ENCODE data around the gene G3BP1. TPM values are rescaled to one million over a fixed set of nuclear protein-coding genes. Genes with fewer than 3 reads are reported as not detected.

G3BP1 gene
- total RNA-seq, 5 donors from 2014 or later (not counting 1 experiment from before 2014, with no cell fraction given), result 109 to 185 (median 170) TPM

- Histone ChIP-seq H3K4me3 (ENCODE audit: control insufficient read depth in 1 of 2, extremely low read depth in 1 of 2, low read length in 1 of 2) (no peak overlapping the region), H3K27ac (ENCODE audit: low read length) (no peak overlapping the region), H3K9me3 (no peaks in the 10 kb centered on the region), H3K27me3 (replicated peaks in 1 of 2; ENCODE audit: control insufficient read depth in 2 of 2, extremely low read depth in 1 of 2, insufficient read depth in 2 of 2, low read length in 1 of 2) (no peaks in the 10 kb centered on the region), H3K36me3 (ENCODE audit: control insufficient read depth in 2 of 2, extremely low read depth in 1 of 2, insufficient read depth in 1 of 2, low read length in 1 of 2) (peaks cover 7 to 16% of the 10 kb centered on the region in 2 donors), H3K4me1 (ENCODE audit: control insufficient read depth in 1 of 2, extremely low read depth in 1 of 2, insufficient read depth in 2 of 2, low read length in 2 of 2) (no peaks in the 10 kb centered on the region)
- Mint-ChIP-seq H3K9me3 (peaks cover 0 to 12% (median 12%) of the 10 kb centered on the region in 3 donors), H3K4me3 (no peak overlapping the region), H3K4me1 (no peaks in the 10 kb centered on the region), H3K27me3 (no peaks in the 10 kb centered on the region), H3K27ac (no peak overlapping the region), H3K36me3 (peaks cover 48% of the 10 kb centered on the region)
- WGBS (ENCODE audit: insufficient coverage), result 95% methylated on average over 3 of the region's 3 CpGs
- ChIA-PET POLR2A (no interaction called here), CTCF (no interaction called here)
- ATAC-seq (replicated peaks in 1 of 4) (no peak), DNase-seq (no peak)
Measured at GRCh38 chr5:151734064-151734408, 37.7 kb upstream of the G3BP1 start.

- Mint-ChIP-seq H3K9me3 (no peaks in the 10 kb centered on the region), H3K27ac (no peak overlapping the region), H3K4me3 (no peak overlapping the region), H3K36me3 (peaks cover 36% of the 10 kb centered on the region), H3K4me1 (peaks cover 5 to 8% (median 7%) of the 10 kb centered on the region in 3 donors), H3K27me3 (no peaks in the 10 kb centered on the region)
- H3K36me3 ChIP-seq (ENCODE audit: control insufficient read depth in 2 of 2, extremely low read depth in 1 of 2, insufficient read depth in 1 of 2, low read length in 1 of 2), result peaks cover 7 to 16% of the 10 kb centered on the region in 2 donors
- H3K4me1 ChIP-seq (ENCODE audit: control insufficient read depth in 1 of 2, extremely low read depth in 1 of 2, insufficient read depth in 2 of 2, low read length in 2 of 2), result peaks cover 0 to 5% of the 10 kb centered on the region in 2 experiments
- no peaks in the 10 kb centered on the region for H3K27me3 ChIP-seq (replicated peaks in 1 of 2; ENCODE audit: control insufficient read depth in 2 of 2, extremely low read depth in 1 of 2, insufficient read depth in 2 of 2, low read length in 1 of 2)
- no peak overlapping the region for H3K4me3 ChIP-seq (ENCODE audit: control insufficient read depth in 1 of 2, extremely low read depth in 1 of 2, low read length in 1 of 2)
- no peak overlapping the region for H3K27ac ChIP-seq (ENCODE audit: low read length)
- DNase-seq, result no peak
- CTCF ChIA-PET, result no interaction called here
- H3K9me3 ChIP-seq, result no peaks in the 10 kb centered on the region
- ATAC-seq (replicated peaks in 1 of 4), result no peak
- POLR2A ChIA-PET, result interaction anchor here in 1 of 2 donors (0.6 kb wide), 1 partner anchor 47 kb away, joined by 3 read pairs; no protein-coding TSS in a partner anchor
- no CpG with 5 or more reads among the region's 1 CpG for WGBS (ENCODE audit: insufficient coverage)
Measured at GRCh38 chr5:151735646-151736045, 36.1 kb upstream of the G3BP1 start.

GRCh38 chr5:151737431-151737830, 34.3 kb upstream of the G3BP1 start:
- Mint-ChIP-seq H3K27ac (no peak overlapping the region), H3K4me3 (no peak overlapping the region), H3K9me3 (no peaks in the 10 kb centered on the region), H3K27me3 (no peaks in the 10 kb centered on the region), H3K36me3 (peaks cover 37% of the 10 kb centered on the region), H3K4me1 (peaks cover 10 to 11% (median 11%) of the 10 kb centered on the region in 3 donors)
- no peak overlapping the region for H3K4me3 ChIP-seq (ENCODE audit: control insufficient read depth in 1 of 2, extremely low read depth in 1 of 2, low read length in 1 of 2)
- POLR2A ChIA-PET, result no interaction called here
- DNase-seq (no peak), ATAC-seq (replicated peaks in 1 of 4) (no peak)
- H3K27ac ChIP-seq (ENCODE audit: low read length), result no peak overlapping the region
- H3K36me3 ChIP-seq (ENCODE audit: control insufficient read depth in 2 of 2, extremely low read depth in 1 of 2, insufficient read depth in 1 of 2, low read length in 1 of 2), result peaks cover 7 to 16% of the 10 kb centered on the region in 2 donors
- no peaks in the 10 kb centered on the region for H3K9me3 ChIP-seq
- H3K4me1 ChIP-seq (ENCODE audit: control insufficient read depth in 1 of 2, extremely low read depth in 1 of 2, insufficient read depth in 2 of 2, low read length in 2 of 2), result peaks cover 0 to 7% of the 10 kb centered on the region in 2 experiments
- 94% methylated on average over 2 of the region's 3 CpGs for WGBS (ENCODE audit: insufficient coverage)
- CTCF ChIA-PET, result interaction anchor here in 1 of 2 donors (1.4 to 1.6 kb wide), 2 partner anchors 12 to 23 kb away, joined by 3 to 5 read pairs; no protein-coding TSS in a partner anchor
- H3K27me3 ChIP-seq (replicated peaks in 1 of 2; ENCODE audit: control insufficient read depth in 2 of 2, extremely low read depth in 1 of 2, insufficient read depth in 2 of 2, low read length in 1 of 2), result no peaks in the 10 kb centered on the region

GRCh38 chr5:151738125-151738848, 33.5 kb upstream of the G3BP1 start:
- ATAC-seq (replicated peaks in 1 of 4) (no peak), DNase-seq (no peak)
- Histone ChIP-seq H3K4me1 (ENCODE audit: control insufficient read depth in 1 of 2, extremely low read depth in 1 of 2, insufficient read depth in 2 of 2, low read length in 2 of 2) (peaks cover 0 to 7% of the 10 kb centered on the region in 2 experiments), H3K27me3 (replicated peaks in 1 of 2; ENCODE audit: control insufficient read depth in 2 of 2, extremely low read depth in 1 of 2, insufficient read depth in 2 of 2, low read length in 1 of 2) (no peaks in the 10 kb centered on the region), H3K36me3 (ENCODE audit: control insufficient read depth in 2 of 2, extremely low read depth in 1 of 2, insufficient read depth in 1 of 2, low read length in 1 of 2) (peaks cover 9 to 20% of the 10 kb centered on the region in 2 donors), H3K9me3 (no peaks in the 10 kb centered on the region), H3K4me3 (ENCODE audit: control insufficient read depth in 1 of 2, extremely low read depth in 1 of 2, low read length in 1 of 2) (no peak overlapping the region), H3K27ac (ENCODE audit: low read length) (no peak overlapping the region)
- Mint-ChIP-seq H3K9me3 (no peaks in the 10 kb centered on the region), H3K27me3 (no peaks in the 10 kb centered on the region), H3K27ac (no peak overlapping the region), H3K4me1 (peaks cover 11 to 14% (median 13%) of the 10 kb centered on the region in 3 donors), H3K36me3 (peaks cover 39% of the 10 kb centered on the region), H3K4me3 (no peak overlapping the region)
- 62% methylated on average over 3 of the region's 9 CpGs for WGBS (ENCODE audit: insufficient coverage)
- ChIA-PET CTCF (interaction anchor here (0.6 to 0.7 kb wide), 2 partner anchors 26 to 1271 kb away, joined by 3 to 5 read pairs; no protein-coding TSS in a partner anchor), POLR2A (interaction anchor here in 1 of 2 donors (0.6 kb wide), 1 partner anchor 180 kb away, joined by 4 read pairs; no protein-coding TSS in a partner anchor)

- ChIA-PET POLR2A (interaction anchor here in 1 of 2 donors (0.6 kb wide), 1 partner anchor 179 kb away, joined by 4 read pairs; no protein-coding TSS in a partner anchor), CTCF (interaction anchor here (0.7 to 1.5 kb wide), 7 partner anchors 10 to 678 kb away, joined by 3 to 5 read pairs (median 4); no protein-coding TSS in a partner anchor)
- Mint-ChIP-seq H3K4me3 (no peak overlapping the region), H3K27me3 (no peaks in the 10 kb centered on the region), H3K36me3 (peaks cover 36% of the 10 kb centered on the region), H3K9me3 (no peaks in the 10 kb centered on the region), H3K4me1 (peaks cover 11 to 17% (median 17%) of the 10 kb centered on the region in 3 donors), H3K27ac (no peak overlapping the region)
- Histone ChIP-seq H3K4me3 (ENCODE audit: control insufficient read depth in 1 of 2, extremely low read depth in 1 of 2, low read length in 1 of 2) (no peak overlapping the region), H3K36me3 (ENCODE audit: control insufficient read depth in 2 of 2, extremely low read depth in 1 of 2, insufficient read depth in 1 of 2, low read length in 1 of 2) (peaks cover 9 to 17% of the 10 kb centered on the region in 2 donors), H3K9me3 (no peaks in the 10 kb centered on the region), H3K27ac (ENCODE audit: low read length) (no peak overlapping the region), H3K4me1 (ENCODE audit: control insufficient read depth in 1 of 2, extremely low read depth in 1 of 2, insufficient read depth in 2 of 2, low read length in 2 of 2) (peaks cover 0 to 8% of the 10 kb centered on the region in 2 experiments), H3K27me3 (replicated peaks in 1 of 2; ENCODE audit: control insufficient read depth in 2 of 2, extremely low read depth in 1 of 2, insufficient read depth in 2 of 2, low read length in 1 of 2) (no peaks in the 10 kb centered on the region)
- DNase-seq (no peak), ATAC-seq (replicated peaks in 1 of 4) (no peak)
- WGBS (ENCODE audit: insufficient coverage), result 80% methylated on average over 1 of the region's 2 CpGs
Measured at GRCh38 chr5:151739395-151739794, 32.4 kb upstream of the G3BP1 start.

DNA sequence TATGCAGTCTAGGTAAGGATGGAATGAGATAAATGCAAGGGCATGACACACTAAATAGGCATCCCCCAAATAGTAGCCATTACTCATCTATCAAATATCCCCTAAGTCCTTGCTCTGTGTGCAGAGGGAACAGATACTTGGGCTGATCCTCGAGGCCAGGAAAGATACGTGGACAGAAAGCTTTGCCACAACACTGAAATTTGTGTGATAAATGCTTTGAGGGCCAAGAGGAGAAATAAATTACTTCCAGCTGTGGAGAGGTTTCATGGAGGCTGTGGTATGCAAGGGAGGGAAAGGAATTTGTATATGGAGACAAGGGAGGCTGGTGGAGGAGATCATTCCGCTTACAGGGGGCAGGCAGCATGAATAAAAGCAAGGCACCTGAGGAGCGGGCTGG, 31.8 kb upstream of the G3BP1 start:
- Mint-ChIP-seq H3K36me3 (peaks cover 38% of the 10 kb centered on the region), H3K4me3 (no peak overlapping the region), H3K27me3 (no peaks in the 10 kb centered on the region), H3K9me3 (no peaks in the 10 kb centered on the region), H3K4me1 (peaks cover 11 to 22% (median 21%) of the 10 kb centered on the region in 3 donors), H3K27ac (no peak overlapping the region)
- no peak for ATAC-seq (replicated peaks in 1 of 4)
- Histone ChIP-seq H3K4me3 (ENCODE audit: control insufficient read depth in 1 of 2, extremely low read depth in 1 of 2, low read length in 1 of 2) (no peak overlapping the region), H3K27ac (ENCODE audit: low read length) (no peak overlapping the region), H3K27me3 (replicated peaks in 1 of 2; ENCODE audit: control insufficient read depth in 2 of 2, extremely low read depth in 1 of 2, insufficient read depth in 2 of 2, low read length in 1 of 2) (no peaks in the 10 kb centered on the region), H3K9me3 (no peaks in the 10 kb centered on the region), H3K36me3 (ENCODE audit: control insufficient read depth in 2 of 2, extremely low read depth in 1 of 2, insufficient read depth in 1 of 2, low read length in 1 of 2) (peaks cover 10 to 22% of the 10 kb centered on the region in 2 donors), H3K4me1 (ENCODE audit: control insufficient read depth in 1 of 2, extremely low read depth in 1 of 2, insufficient read depth in 2 of 2, low read length in 2 of 2) (peaks cover under 1 to 13% of the 10 kb centered on the region in 2 experiments)
- no peak for DNase-seq
- WGBS (ENCODE audit: insufficient coverage), result 89% methylated on average over 4 of the region's 4 CpGs
- ChIA-PET POLR2A (no interaction called here), CTCF (interaction anchor here (0.7 to 1.5 kb wide), 9 partner anchors 10 to 679 kb away, joined by 3 to 5 read pairs (median 4); no protein-coding TSS in a partner anchor)

All from T-cell (primary cell).